ENCODE results near the gene EYA2.

- TF ChIP-seq BACH2 (CRISPR knock-in tag; IDR thresholded peaks at IDR 0.05; ENCODE audit: borderline replicate concordance) (no peak), TSHZ2 (CRISPR knock-in tag; IDR thresholded peaks at IDR 0.05) (no peak), TOX (CRISPR knock-in tag; IDR thresholded peaks at IDR 0.05; ENCODE audit: borderline replicate concordance) (no peak), PATZ1 (CRISPR knock-in tag; IDR thresholded peaks at IDR 0.05; ENCODE audit: borderline replicate concordance) (no peak), RARB (CRISPR knock-in tag; IDR thresholded peaks at IDR 0.05) (no peak), ZFP30 (CRISPR knock-in tag; IDR thresholded peaks at IDR 0.05) (no peak), GLIS3 (CRISPR knock-in tag; IDR thresholded peaks at IDR 0.05) (no peak), ZNF565 (CRISPR knock-in tag; conservative IDR thresholded peaks at IDR 0.05; ENCODE audit: low read depth) (no peak)
- TF ChIP-seq, protein P1, sequence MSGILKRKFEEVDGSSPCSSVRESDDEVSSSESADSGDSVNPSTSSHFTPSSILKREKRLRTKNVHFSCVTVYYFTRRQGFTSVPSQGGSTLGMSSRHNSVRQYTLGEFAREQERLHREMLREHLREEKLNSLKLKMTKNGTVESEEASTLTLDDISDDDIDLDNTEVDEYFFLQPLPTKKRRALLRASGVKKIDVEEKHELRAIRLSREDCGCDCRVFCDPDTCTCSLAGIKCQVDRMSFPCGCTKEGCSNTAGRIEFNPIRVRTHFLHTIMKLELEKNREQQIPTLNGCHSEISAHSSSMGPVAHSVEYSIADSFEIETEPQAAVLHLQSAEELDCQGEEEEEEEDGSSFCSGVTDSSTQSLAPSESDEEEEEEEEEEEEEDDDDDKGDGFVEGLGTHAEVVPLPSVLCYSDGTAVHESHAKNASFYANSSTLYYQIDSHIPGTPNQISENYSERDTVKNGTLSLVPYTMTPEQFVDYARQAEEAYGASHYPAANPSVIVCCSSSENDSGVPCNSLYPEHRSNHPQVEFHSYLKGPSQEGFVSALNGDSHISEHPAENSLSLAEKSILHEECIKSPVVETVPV (CRISPR knock-in tag; IDR thresholded peaks at IDR 0.05), result no peak
Observed at GRCh38 chr20:47055699-47056369, 161.2 kb downstream of the EYA2 start.

All from SK-N-SH treated with all-trans-retinoic acid at 6 μM for 48 hours (cell line).